Measurements from ENCODE around the gene TMEM11.
"Not testable (repeated sequence)": the region's sequence is repeated elsewhere in the genome, so short reads cannot be mapped to it uniquely, and the experiment has no call there.

Gene TMEM11

DNA sequence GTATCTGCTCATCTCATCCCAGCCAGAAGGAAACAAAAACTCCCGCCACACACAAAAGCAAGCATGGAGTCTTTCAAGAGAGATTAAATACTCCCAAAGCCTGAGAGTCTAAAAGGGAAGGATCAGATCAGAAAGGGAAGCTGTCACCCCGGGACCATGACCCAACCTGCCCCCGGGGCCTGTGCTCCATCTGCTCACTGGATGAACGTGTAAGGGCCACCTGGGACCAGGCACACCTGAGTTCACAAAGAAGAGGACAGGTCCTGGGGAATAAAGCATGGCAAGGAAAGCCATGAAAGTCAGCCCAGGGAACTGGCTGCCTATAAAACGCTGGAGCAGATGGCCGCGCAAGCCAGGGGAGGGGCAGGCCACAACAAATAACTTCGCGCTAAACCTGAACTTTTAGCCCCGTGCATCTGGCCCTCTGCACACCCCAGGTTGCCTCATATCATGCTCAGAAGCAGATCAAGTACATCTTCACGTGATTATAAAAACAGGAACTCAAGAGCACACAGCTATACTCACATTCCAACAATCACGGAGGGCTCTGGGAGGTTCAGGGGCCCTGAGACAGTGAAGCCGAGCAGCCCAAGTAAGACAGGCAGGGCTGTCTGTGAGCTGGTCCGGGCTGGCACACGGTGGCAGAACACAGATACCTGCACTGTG lies 3.4 kb downstream of the TMEM11 start:
- no peak for DNase-seq

GRCh38 chr17:21209511-21210175 lies 4.3 kb downstream of the TMEM11 start:
- no peak for DNase-seq

- DNase-seq, result no peak
These were observed 5.6 kb downstream of the TMEM11 start for GRCh38 chr17:21208352-21208751.

GRCh38 chr17:21204935-21205334 lies 9.0 kb downstream of the TMEM11 start:
- no peak for DNase-seq

GRCh38 chr17:21202512-21202911 lies 11.4 kb downstream of the TMEM11 start:
- DNase-seq, result no peak

DNA sequence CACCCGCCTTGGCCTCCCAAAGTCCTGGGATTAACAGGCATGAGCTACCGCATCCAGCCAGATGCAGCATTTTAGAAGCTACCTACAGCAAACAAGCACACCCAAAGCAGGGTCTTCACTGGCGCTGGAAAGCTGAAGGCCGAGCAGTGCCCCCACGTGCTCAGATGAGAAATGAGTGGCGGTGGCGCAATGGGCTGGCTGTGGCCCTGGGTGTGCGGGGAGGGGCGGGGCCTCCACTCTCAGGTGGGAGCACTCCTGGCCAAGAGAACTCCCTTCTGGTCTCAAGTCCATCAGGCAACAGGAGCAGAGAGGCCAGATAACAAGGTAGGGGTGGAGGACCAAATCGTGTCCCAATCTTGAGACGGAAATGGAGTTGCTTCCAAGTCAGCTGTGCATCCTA lies 12.1 kb downstream of the TMEM11 start:
- DNase-seq, result no peak

GRCh38 chr17:21201298-21201595 lies 12.7 kb downstream of the TMEM11 start:
- no peak for DNase-seq

DNA sequence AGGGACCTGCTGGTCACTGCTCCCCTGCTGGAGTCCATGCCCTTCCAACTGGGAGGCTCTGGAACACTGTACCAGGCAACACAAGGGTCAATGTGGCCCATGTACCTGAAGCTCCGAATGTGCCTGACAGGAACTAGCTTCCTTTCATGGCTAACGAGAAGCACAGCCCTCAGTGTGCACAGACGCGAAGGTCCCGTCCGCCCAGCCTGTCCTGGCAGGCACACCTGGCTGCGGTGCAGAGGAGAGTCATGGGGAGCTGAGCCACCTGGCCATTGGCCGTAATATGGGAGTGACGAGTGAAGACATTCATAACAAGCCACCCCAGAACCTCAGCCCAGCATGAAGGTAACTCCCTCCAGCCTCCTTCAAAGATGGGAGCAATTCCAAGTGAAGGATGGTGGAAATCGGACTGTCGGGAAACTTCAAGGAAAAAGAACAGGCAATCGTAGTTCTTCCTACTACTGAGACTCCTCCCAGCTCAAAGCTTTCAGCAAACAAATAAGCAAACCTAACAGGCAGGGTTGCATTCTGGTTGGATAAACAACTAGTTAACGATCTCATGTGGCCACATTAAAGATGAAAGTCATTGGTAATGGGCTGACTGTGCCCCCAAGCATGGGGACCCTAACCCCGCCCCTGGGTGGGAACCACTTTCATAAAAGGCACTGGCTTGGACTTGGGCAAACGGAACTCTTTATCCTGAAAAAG lies 13.2 kb downstream of the TMEM11 start:
- no peak for DNase-seq

DNA sequence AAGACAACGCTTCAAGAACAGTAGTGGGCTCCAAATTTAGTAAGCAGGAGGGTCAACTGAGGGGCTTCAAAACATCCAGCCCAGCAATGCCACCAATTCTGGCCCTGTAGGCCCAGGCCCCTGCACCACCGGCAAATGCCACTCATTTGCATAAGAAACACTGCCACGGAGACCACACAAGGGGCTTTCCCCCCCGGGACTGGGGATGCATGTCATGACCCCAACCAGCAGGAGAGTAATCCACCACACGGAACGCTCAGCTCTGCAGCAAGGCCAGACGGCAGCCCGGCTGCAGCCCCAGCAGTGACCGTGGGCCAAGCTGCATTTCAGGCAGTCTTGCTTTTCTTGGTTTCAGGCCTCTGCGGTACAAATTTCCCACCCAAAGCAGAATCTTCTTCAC lies 14.1 kb downstream of the TMEM11 start:
- no peak for DNase-seq

- DNase-seq, result no peak
These were observed 14.7 kb downstream of the TMEM11 start for GRCh38 chr17:21199311-21199710.

DNA sequence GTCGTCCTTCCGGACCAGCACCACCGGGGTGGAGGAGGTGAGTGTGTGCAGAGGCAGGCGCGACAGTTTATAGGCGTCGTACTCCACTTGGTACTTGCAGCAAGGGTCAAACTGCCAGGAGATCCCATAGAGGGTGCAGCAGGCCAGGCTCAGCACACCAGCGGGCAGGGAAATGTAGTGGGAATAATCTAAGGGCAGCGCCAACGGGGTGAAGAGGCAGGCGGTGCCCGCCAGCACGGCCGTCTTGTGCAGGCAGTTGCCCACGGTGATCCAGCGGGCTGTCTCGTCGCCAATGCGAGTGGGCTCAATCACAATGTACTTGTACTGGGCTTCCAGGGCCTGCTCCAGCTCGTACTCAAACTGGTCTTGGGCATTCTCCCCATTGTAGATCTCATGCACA lies 15.6 kb downstream of the TMEM11 start:
- no peak for DNase-seq

- DNase-seq, result no peak
These were observed 17.8 kb downstream of the TMEM11 start for GRCh38 chr17:21196126-21196525.

DNA sequence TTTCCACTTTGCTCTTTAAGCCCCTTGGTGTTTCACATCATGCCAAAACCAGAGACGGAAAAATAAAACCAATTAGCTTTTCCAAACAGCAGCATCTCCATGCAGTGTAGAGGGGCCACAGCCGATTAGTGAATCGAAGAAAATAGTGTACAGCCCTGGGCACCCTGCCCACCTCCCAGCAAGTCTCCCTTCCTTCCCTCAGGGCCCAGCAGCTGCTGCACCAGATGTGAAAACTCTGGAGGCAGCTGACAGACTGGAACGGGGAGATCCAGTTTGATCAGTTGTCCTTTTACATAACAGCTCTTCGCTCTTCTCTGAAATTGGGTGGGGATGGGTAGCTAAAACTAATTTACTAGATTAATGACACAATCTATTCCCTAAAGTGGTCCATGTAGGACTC lies 19.3 kb downstream of the TMEM11 start:
- DNase-seq, result peak; percentile 73

DNA sequence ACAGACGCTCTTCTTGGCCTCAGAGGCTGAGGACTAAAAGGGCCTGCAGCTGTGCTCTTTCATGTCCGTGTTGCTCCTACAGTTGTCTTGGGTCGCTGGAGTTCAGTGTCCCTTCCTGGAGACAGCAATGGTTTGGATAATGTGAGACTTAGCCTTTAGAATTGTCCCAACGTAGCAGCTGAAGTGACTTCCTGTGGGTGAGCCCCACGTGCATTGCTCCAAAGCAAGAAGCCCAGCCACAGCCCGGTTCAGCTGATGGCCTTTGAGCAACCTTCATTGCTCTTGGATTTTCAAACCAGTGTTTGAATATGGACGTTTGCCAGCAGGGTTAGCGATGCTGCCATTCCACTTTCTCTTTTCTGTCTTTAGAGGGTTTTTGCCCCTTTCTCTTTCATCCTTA lies 19.7 kb downstream of the TMEM11 start:
- DNase-seq, result no peak

GRCh38 chr17:21193031-21193430 lies 20.9 kb downstream of the TMEM11 start:
- no peak for DNase-seq

DNA sequence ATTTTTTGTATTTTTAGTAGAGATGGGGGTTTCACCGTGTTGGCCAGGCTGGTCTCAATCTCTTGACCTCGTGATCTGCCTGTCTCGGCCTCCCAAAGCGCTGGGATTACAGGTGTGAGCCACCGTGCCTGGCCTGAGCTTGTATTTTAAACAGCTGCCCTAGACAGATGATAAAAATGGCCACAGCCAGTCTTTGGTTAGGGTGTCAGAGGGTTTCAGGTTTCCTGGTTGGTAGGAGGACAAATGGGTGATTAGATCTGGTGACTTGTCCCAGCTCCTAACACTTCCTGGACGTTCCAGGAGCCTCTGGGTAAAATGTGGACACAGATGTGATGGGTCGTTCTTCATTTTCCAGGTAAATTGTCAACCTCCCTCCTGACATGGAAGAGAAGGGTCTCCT lies 21.5 kb downstream of the TMEM11 start:
- not testable (repeated sequence) for DNase-seq

DNA sequence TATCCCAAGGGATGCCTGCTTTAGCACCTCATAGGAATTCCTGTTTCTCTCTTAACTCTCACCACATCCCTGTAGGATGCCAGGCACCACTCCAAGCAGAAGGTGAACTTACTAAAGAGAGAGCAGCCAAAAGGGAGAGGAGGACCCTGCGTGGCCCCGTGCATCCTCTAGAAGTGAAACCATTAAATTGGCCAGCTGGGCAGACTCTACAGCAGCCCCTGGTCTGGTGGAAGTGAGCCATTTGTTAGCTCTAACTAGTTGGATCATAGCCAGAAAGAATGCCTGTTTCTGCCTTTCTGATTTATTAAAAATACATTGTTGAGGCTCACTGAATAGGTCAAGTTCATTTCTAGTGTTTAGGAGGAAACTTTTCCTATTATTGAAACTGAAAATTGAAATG lies 22.3 kb downstream of the TMEM11 start:
- no peak for DNase-seq

DNA sequence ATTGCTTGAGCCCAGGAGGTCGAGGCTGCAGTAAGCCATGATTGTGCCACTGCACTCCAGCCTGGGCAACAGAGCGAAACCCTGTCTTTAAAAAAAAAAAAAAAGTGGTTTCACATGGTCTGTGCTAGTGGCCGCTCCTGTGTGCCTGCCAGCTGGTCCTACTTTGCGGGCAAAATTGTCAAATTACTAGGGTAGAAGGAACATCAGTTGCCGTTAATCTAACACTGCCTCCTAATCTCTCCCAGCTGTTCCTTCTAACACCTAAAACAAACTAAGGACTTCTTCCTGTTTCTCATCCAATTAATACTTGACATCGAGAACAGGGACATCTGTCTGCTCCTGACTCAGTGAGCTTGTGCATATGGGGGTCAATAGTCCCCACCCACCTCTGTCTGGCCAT lies 23.9 kb downstream of the TMEM11 start:
- DNase-seq, result no peak

DNA sequence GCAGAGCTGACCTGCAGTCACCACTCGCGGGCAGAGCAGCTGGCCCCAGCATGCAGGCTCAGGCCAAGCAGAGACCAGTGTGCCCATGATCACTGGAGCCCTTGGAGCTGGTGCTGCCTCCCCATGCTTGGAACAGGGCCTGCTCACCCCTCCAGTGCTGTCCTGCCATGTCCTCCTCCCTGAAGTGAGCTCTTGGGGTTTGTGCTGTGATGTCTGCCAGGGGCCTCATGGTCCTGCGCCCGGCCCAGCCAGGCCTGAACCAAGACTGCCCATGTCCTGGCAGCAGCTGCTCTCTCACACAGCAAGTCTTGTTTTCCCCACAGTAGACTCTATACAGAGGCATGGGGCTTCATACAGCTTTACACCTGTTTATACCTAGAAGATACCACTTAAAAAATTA lies 24.6 kb downstream of the TMEM11 start:
- no peak for DNase-seq

DNA sequence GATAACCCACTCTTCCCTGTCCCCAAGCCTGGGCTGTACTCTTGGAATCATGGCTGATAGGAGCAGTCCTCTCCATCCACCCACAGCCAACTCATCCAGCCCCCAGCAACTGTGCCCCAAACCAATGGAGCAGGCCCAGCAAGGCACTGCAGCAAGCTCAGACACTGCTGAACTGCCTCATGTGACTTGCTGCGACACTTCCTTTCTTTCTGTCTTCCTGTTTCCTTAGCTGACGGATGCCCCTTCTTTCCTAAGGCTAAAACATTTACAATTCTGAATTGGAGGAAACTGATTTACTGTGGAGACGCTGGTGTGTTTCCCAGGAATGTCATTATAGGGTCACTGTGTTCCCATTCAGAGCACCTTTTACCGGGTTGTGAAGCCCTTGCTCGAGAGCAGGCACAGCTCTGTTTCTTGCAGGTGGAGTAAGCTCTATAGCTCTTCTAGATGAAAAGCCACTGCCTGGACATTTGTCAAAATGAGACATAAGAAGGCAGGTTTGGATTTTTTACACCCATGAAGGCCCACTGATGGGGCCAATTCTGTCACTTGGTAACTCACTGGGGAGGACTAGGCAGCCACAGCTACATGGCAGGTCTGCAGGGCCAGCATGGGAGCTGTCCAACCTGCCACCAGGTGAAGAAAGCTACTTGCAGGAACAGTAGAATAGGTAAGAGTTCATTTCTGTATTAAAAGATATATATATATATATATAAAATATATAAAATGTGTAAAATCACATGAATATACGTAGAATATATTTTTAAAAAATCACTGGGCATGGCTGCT lies 27.4 kb downstream of the TMEM11 start:
- no peak for DNase-seq

- no peak for DNase-seq
These were observed 28.9 kb downstream of the TMEM11 start for GRCh38 chr17:21185061-21185460.

DNA sequence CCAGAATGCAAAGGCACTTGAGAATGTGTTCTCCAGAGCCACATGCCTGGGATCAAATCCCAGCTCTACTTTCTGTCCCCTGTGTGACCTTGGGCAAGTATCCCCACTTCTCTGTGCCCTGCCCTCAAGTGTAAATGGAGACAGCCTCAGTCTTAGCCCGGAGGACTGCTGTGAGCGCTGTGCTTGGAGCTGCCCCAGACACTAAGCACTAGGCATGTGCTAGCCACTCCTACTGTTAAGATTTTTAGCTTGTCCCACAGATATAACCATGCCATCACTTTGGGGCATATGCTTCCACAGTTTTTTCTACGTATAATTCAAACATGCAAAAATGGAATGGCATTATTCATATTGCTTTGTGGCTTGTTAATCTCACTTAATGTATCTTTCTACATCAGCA lies 29.4 kb downstream of the TMEM11 start:
- no peak for DNase-seq

- no peak for DNase-seq
These were observed 30.5 kb downstream of the TMEM11 start for GRCh38 chr17:21183468-21183867.

Measured in right forelimb (tissue), 1 donor.